Osteocyte (in vitro differentiated cells): Measurements from ENCODE around the gene CDC42EP5. TPM values are rescaled to one million over a fixed set of nuclear protein-coding genes. Genes with fewer than 3 reads are reported as not detected.

ENCODE experiments used
- DNase-seq: peaks from one replicate; pipeline ENCODE4 v3.0.0; 2021; ENCODE audit warnings: mixed read lengths; ENCODE audit not compliant: unreplicated experiment; ENCODE audit errors: extremely low spot score
- H3K27ac Mint-ChIP-seq: one replicate; pipeline ENCODE4 v1.8.0; 2021; ENCODE audit warnings: mild to moderate bottlenecking, mixed read lengths; ENCODE audit not compliant: unreplicated experiment
- H3K27me3 Mint-ChIP-seq: one replicate; pipeline ENCODE4 v1.8.0; 2021; ENCODE audit warnings: mixed read lengths; ENCODE audit not compliant: unreplicated experiment
- H3K36me3 Mint-ChIP-seq: one replicate; pipeline ENCODE4 v1.8.0; 2021; ENCODE audit warnings: mixed read lengths; ENCODE audit not compliant: unreplicated experiment
- H3K4me1 Mint-ChIP-seq: one replicate; pipeline ENCODE4 v1.8.0; 2021; ENCODE audit warnings: mixed read lengths; ENCODE audit not compliant: unreplicated experiment
- H3K4me3 Mint-ChIP-seq: one replicate; pipeline ENCODE4 v1.8.0; 2021; ENCODE audit warnings: mild to moderate bottlenecking, moderate library complexity, mixed read lengths; ENCODE audit not compliant: unreplicated experiment
- H3K9me3 Mint-ChIP-seq: one replicate; pipeline ENCODE4 v1.8.0; 2021; ENCODE audit warnings: mixed read lengths; ENCODE audit not compliant: unreplicated experiment
- CTCF ChIP-seq: fragments of 200-600 bp; sonication (generic); IDR thresholded peaks from 2 replicates; pipeline ENCODE4 v1.5.0; 2021; ENCODE audit warnings: antibody characterized with exemption, mild to moderate bottlenecking, moderate library complexity
- total RNA-seq: library from RNA; stranded (reverse); gene quantifications from 2 replicates; pipeline ENCODE4 v1.2.1, GENCODE V29; 2021

The CDC42EP5 gene
- total RNA-seq, 1 donor from 2014 or later: 85.4 TPM

GRCh38 chr19:54452626-54453025 lies 20.5 kb downstream of the CDC42EP5 start:
- DNase-seq: no peak
- peaks cover 28% of the 10 kb centered on the region for H3K4me1 Mint-ChIP-seq
- peaks cover 37% of the 10 kb centered on the region for H3K36me3 Mint-ChIP-seq
- no peak overlapping the region for H3K27ac Mint-ChIP-seq
- no peaks in the 10 kb centered on the region for H3K27me3 Mint-ChIP-seq
- H3K9me3 Mint-ChIP-seq: no peaks in the 10 kb centered on the region
- H3K4me3 Mint-ChIP-seq: no peak overlapping the region
- TF ChIP-seq CTCF: no peak

- no peak for DNase-seq
- H3K36me3 Mint-ChIP-seq: peaks cover 37% of the 10 kb centered on the region
These were observed 21.1 kb downstream of the CDC42EP5 start for GRCh38 chr19:54451997-54452396.

GRCh38 chr19:54451331-54451871 lies 21.7 kb downstream of the CDC42EP5 start:
- Mint-ChIP-seq H3K36me3 (peaks cover 36% of the 10 kb centered on the region), H3K4me3 (peak overlapping the region; percentile 99), H3K9me3 (no peaks in the 10 kb centered on the region), H3K27ac (peak overlapping the region; percentile 98), H3K4me1 (peaks cover 36% of the 10 kb centered on the region), H3K27me3 (no peaks in the 10 kb centered on the region)
- TF ChIP-seq CTCF: no peak
- DNase-seq: no peak

More at GRCh38 chr19:54451997-54452396, 21.1 kb downstream of the CDC42EP5 start:
- Mint-ChIP-seq H3K27ac (no peak overlapping the region), H3K4me1 (peaks cover 33% of the 10 kb centered on the region), H3K9me3 (no peaks in the 10 kb centered on the region), H3K27me3 (no peaks in the 10 kb centered on the region), H3K4me3 (no peak overlapping the region)
- no peak for TF ChIP-seq CTCF

- Mint-ChIP-seq H3K36me3 (peaks cover 28% of the 10 kb centered on the region), H3K4me1 (peaks cover 36% of the 10 kb centered on the region), H3K4me3 (peak overlapping the region; percentile 99), H3K9me3 (no peaks in the 10 kb centered on the region), H3K27ac (peak overlapping the region; percentile 98), H3K27me3 (no peaks in the 10 kb centered on the region)
- no peak for TF ChIP-seq CTCF
- DNase-seq: no peak
These were observed 23.4 kb downstream of the CDC42EP5 start for GRCh38 chr19:54449701-54450069.

- Mint-ChIP-seq H3K4me1 (peaks cover 36% of the 10 kb centered on the region), H3K9me3 (no peaks in the 10 kb centered on the region), H3K36me3 (peaks cover 29% of the 10 kb centered on the region), H3K4me3 (peak within 1 kb of the TSS; percentile 99), H3K27me3 (no peaks in the 10 kb centered on the region), H3K27ac (peak within 1 kb of the TSS; percentile 98)
- peak; percentile 99 for DNase-seq
- no peak for TF ChIP-seq CTCF
These were observed 24.1 kb downstream of the CDC42EP5 start, which contains the start of gene LENG8 for GRCh38 chr19:54448774-54449700. TSS of gene LENG8 (plus strand) at chr19:54449199. CDS start at chr19:54451345, 2,146 bp downstream.
